GM23248 (cell line): ENCODE data around the gene WWC1.

Source experiments
- EZH2 ChIP-seq: fragments of 200-600 bp; sonication (generic); IDR thresholded peaks from 2 replicates; pipeline ENCODE4 v1.6.1; 2018; ENCODE audit warnings: antibody characterized with exemption, mild to moderate bottlenecking; ENCODE audit not compliant: insufficient read depth, poor library complexity, severe bottlenecking
- EZH2phosphoT487 ChIP-seq: fragments of 200-600 bp; sonication (generic); IDR thresholded peaks from 2 replicates; pipeline ENCODE4 v1.6.1; 2018; ENCODE audit warnings: antibody characterized with exemption, moderate library complexity, mild to moderate bottlenecking, low read depth; ENCODE audit not compliant: insufficient read depth

- no peak for TF ChIP-seq EZH2
- TF ChIP-seq EZH2phosphoT487: no peak
Observed at GRCh38 chr5:168357876-168358275, 66.4 kb downstream of the WWC1 start.
